HL-60 (cell line): ENCODE measurements around the gene TADA2A.
A peak's percentile ranks its signal among the peaks of the same experiment; 100 is the strongest.

Experiments
- DNase-seq, 2 experiments: peaks; one replicate each; pipeline ENCODE4 v3.0.0-alpha.2; 2010 to 2020; ENCODE audit warnings: low read depth in 1 of 2, low spot score in 1 of 2
- H3K27ac ChIP-seq: fragments of 250-450 bp; sonication (Bioruptor Pico); replicated peaks from 2 replicates; pipeline ENCODE4 v1.5.1; 2020; ENCODE audit warnings: mild to moderate bottlenecking, moderate library complexity
- H3K27me3 ChIP-seq: fragments of 250-450 bp; sonication (Bioruptor Pico); 2 replicates; pipeline ENCODE4 v1.5.1; 2021; ENCODE audit warnings: mild to moderate bottlenecking, moderate library complexity; ENCODE audit not compliant: insufficient read depth, poor library complexity, severe bottlenecking
- H3K4me3 ChIP-seq: replicated peaks from 2 replicates; pipeline ENCODE4 v1.5.1; 2011; ENCODE audit warnings: mild to moderate bottlenecking, control low read depth, low read length; ENCODE audit not compliant: insufficient read depth
- CTCF ChIP-seq: IDR thresholded peaks from one replicate; pipeline ENCODE4 v1.5.1; 2011; ENCODE audit warnings: low read length, control low read depth, inconsistent platforms; ENCODE audit not compliant: insufficient read depth
- GABPA ChIP-seq: IDR thresholded peaks from 2 replicates; pipeline ENCODE4 v1.6.1; 2012; ENCODE audit warnings: low read depth
- POLR2AphosphoS5 ChIP-seq: IDR thresholded peaks from 2 replicates; pipeline ENCODE4 v1.6.1; 2012; ENCODE audit warnings: low read depth
- REST ChIP-seq: IDR thresholded peaks from 2 replicates; pipeline ENCODE4 v1.6.1; 2012; ENCODE audit warnings: low read depth; ENCODE audit not compliant: insufficient replicate concordance
- SPI1 ChIP-seq: IDR thresholded peaks from 2 replicates; pipeline ENCODE4 v1.6.1; 2012; ENCODE audit warnings: low read depth, mild to moderate bottlenecking, borderline replicate concordance
- long read RNA-seq: library from polyadenylated mRNA; unstranded; transcript quantifications from one replicate; pipeline ENCODE4 v2.0.0, GENCODE V29; 2020

The TADA2A gene
- long read RNA-seq, full-length matches to known transcripts = 5 of 30 reads
- long read RNA-seq, partial matches to known transcripts = 3 of 30 reads
- long read RNA-seq, other reads (novel, unspliced or antisense) = 22 of 30 reads

GRCh38 chr17:37406635-37407461, at the start of gene TADA2A, which contains the start of gene ACACA:
TADA2A (plus strand) TSS chr17:37406886; CDS start chr17:37411366, 4,480 bp downstream.
ACACA (minus strand) TSS chr17:37406836; CDS start chr17:37406299, 537 bp downstream.
- peak within 1 kb of the TSS; percentile 83 for H3K4me3 ChIP-seq
- H3K27me3 ChIP-seq = no peaks in the 10 kb centered on the region
- TF ChIP-seq REST (no peak), POLR2AphosphoS5 (peak; percentile 56; the same call in 1 of the 2 replicates), CTCF (no peak), GABPA (no peak)
- H3K27ac ChIP-seq = peak within 1 kb of the TSS; percentile 94
- DNase-seq = peak; percentile 61 to 81

GRCh38 chr17:37358098-37358829, 48.4 kb upstream of the TADA2A start:
- TF ChIP-seq SPI1 (peak; percentile 31; the same call in 1 of the 2 replicates), POLR2AphosphoS5 (0 out of 2 replicates have a peak, but pooled peaks have one; percentile 41), REST (no peak), CTCF (no peak)
- peak overlapping the region; percentile 97 for H3K4me3 ChIP-seq
- H3K27ac ChIP-seq = peak overlapping the region; percentile 70
- peak in 1 of 2 experiments; percentile 51 for DNase-seq
- no peaks in the 10 kb centered on the region for H3K27me3 ChIP-seq

GRCh38 chr17:37358830-37359681, 47.6 kb upstream of the TADA2A start:
- Histone ChIP-seq H3K27ac (peak overlapping the region; percentile 70), H3K4me3 (peak overlapping the region; percentile 97), H3K27me3 (no peaks in the 10 kb centered on the region)
- TF ChIP-seq POLR2AphosphoS5 (peak; percentile 38), GABPA (peak; percentile 39; the same call in 1 of the 2 replicates), CTCF (no peak), SPI1 (no peak), REST (no peak)
- DNase-seq = peak; percentile 88 to 93
